ENCODE data around the gene UMAD1. TPM values are rescaled to one million over a fixed set of nuclear protein-coding genes. Genes with fewer than 3 reads are reported as not detected.

Gene UMAD1
- total RNA-seq, 4 donors from 2014 or later: 6.1 to 11.2 (median 9.3) TPM

DNA sequence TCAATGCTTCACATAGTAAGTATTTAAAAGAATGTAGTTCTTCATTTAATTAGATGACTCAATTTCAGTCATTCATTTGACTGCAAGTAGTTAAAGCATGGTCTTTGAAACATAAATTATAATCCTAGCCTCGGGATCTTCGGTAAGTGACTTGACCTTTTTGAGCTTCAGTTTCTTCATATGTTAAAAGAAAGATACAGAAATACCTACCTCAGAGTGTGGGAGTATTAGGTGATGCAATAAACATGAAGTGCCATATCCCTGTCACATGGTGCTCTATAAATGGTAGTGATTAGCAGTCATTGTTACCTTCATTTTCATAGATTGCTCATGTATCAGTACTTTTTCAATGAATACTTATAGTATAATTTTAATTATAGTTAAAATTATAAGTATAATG is 31.2 kb upstream of the UMAD1 start:
- Histone ChIP-seq H3K4me3 (no peak overlapping the region), H3K27ac (replicated peaks in 1 of 4) (no peak overlapping the region), H3K36me3 (peaks cover 0 to 29% (median 10%) of the 10 kb centered on the region in 4 donors), H3K4me1 (no peaks in the 10 kb centered on the region), H3K9me3 (no peaks in the 10 kb centered on the region), H3K27me3 (no peaks in the 10 kb centered on the region)
- TF ChIP-seq POLR2AphosphoS5 (IDR thresholded peaks at IDR 0.05): no peak
- no peak for TF ChIP-seq POLR2A (IDR thresholded peaks at IDR 0.05; ENCODE audit: low read depth)
- TF ChIP-seq, protein P1, sequence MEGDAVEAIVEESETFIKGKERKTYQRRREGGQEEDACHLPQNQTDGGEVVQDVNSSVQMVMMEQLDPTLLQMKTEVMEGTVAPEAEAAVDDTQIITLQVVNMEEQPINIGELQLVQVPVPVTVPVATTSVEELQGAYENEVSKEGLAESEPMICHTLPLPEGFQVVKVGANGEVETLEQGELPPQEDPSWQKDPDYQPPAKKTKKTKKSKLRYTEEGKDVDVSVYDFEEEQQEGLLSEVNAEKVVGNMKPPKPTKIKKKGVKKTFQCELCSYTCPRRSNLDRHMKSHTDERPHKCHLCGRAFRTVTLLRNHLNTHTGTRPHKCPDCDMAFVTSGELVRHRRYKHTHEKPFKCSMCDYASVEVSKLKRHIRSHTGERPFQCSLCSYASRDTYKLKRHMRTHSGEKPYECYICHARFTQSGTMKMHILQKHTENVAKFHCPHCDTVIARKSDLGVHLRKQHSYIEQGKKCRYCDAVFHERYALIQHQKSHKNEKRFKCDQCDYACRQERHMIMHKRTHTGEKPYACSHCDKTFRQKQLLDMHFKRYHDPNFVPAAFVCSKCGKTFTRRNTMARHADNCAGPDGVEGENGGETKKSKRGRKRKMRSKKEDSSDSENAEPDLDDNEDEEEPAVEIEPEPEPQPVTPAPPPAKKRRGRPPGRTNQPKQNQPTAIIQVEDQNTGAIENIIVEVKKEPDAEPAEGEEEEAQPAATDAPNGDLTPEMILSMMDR (IDR thresholded peaks at IDR 0.05): no peak
- TF ChIP-seq EP300 (IDR thresholded peaks at IDR 0.05): no peak
- DNase-seq (ENCODE audit: extremely low spot score): no peak
- WGBS: 93% methylated on average over 2 of the region's 2 CpGs
- intact Hi-C loops (cut with DNase I): no loop called here

- WGBS: 82% methylated on average over 1 of the region's 1 CpG
- intact Hi-C loops (cut with DNase I): no loop called here
- no peak for DNase-seq (ENCODE audit: extremely low spot score)
- Histone ChIP-seq H3K27me3 (no peaks in the 10 kb centered on the region), H3K27ac (replicated peaks in 1 of 4) (no peak overlapping the region), H3K9me3 (no peaks in the 10 kb centered on the region), H3K4me3 (no peak overlapping the region), H3K4me1 (no peaks in the 10 kb centered on the region), H3K36me3 (peaks cover 0 to 15% (median 0%) of the 10 kb centered on the region in 4 donors)
- TF ChIP-seq POLR2AphosphoS5 (IDR thresholded peaks at IDR 0.05) (no peak), POLR2A (IDR thresholded peaks at IDR 0.05; ENCODE audit: low read depth) (no peak), EP300 (IDR thresholded peaks at IDR 0.05) (no peak)
- TF ChIP-seq, protein P1 (IDR thresholded peaks at IDR 0.05): no peak
Observed at GRCh38 chr7:7612519-7612918, 28.0 kb upstream of the UMAD1 start.

- Histone ChIP-seq H3K4me1 (no peaks in the 10 kb centered on the region), H3K27me3 (no peaks in the 10 kb centered on the region), H3K4me3 (no peak overlapping the region), H3K9me3 (no peaks in the 10 kb centered on the region), H3K27ac (replicated peaks in 1 of 4) (no peak overlapping the region), H3K36me3 (peaks cover 0 to 8% (median 0%) of the 10 kb centered on the region in 4 donors)
- 97% methylated on average over 1 of the region's 1 CpG for WGBS
- intact Hi-C loops (cut with DNase I): no loop called here
- no peak for DNase-seq (ENCODE audit: extremely low spot score)
- TF ChIP-seq EP300 (IDR thresholded peaks at IDR 0.05): no peak
- TF ChIP-seq, protein P1 (IDR thresholded peaks at IDR 0.05): no peak
- no peak for TF ChIP-seq POLR2A (IDR thresholded peaks at IDR 0.05; ENCODE audit: low read depth)
- no peak for TF ChIP-seq POLR2AphosphoS5 (IDR thresholded peaks at IDR 0.05)
Observed at GRCh38 chr7:7613210-7613609, 27.3 kb upstream of the UMAD1 start.

DNA sequence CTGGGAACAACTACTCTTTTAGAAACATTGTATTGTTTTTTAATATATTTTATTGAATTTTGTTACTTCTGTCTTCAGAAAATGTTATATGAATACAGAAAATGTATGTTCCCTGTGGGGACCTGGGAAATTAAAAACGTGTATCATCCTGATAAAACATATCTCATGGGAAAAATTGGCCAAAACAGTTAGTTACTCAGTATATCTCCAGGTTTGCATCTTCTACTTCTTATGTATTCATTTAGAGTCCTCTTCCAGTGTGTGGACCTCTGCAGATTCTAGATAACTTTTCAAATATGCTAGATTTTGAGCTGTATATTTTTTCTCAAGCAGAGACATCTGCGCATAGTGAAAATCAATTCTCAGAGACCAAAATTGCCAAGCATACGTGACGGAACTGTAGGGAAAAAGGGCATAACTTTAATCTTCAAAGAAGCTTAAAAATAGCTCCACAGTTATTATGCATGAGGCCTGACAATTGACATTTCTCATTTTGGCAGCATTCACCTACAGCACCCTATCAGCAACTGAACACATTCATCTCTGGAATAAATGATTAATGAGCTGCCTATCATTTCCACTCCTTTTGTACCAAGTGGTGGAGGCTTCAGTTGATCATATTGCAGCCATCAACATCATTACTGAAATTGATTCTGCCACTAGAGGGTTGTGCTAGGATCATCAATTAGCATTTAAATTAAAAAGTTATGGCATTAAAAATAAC is 26.4 kb upstream of the UMAD1 start:
- 78% methylated on average over 4 of the region's 4 CpGs for WGBS
- H3K27ac ChIP-seq (replicated peaks in 1 of 4): no peak overlapping the region
- intact Hi-C loops (cut with DNase I): no loop called here
- no peak for TF ChIP-seq EP300 (IDR thresholded peaks at IDR 0.05)
- TF ChIP-seq, protein P1 (IDR thresholded peaks at IDR 0.05): no peak
- no peak for TF ChIP-seq POLR2A (IDR thresholded peaks at IDR 0.05; ENCODE audit: low read depth)
- no peak for TF ChIP-seq POLR2AphosphoS5 (IDR thresholded peaks at IDR 0.05)
- no peaks in the 10 kb centered on the region for H3K4me1 ChIP-seq
- no peak for DNase-seq (ENCODE audit: extremely low spot score)
- no peaks in the 10 kb centered on the region for H3K27me3 ChIP-seq
- H3K36me3 ChIP-seq: peaks cover 0 to 5% (median 0%) of the 10 kb centered on the region in 4 donors
- H3K4me3 ChIP-seq: no peak overlapping the region
- no peaks in the 10 kb centered on the region for H3K9me3 ChIP-seq
